Central memory CD4-positive, alpha-beta T cell (primary cell): ENCODE data around the gene EXOC6B.
"Not testable (repeated sequence)": the region's sequence is repeated elsewhere in the genome, so short reads cannot be mapped to it uniquely, and the experiment has no call there.

Experiments used
- DNase-seq: peaks from one replicate; pipeline ENCODE4 v3.0.0; 2022

Gene EXOC6B

DNA sequence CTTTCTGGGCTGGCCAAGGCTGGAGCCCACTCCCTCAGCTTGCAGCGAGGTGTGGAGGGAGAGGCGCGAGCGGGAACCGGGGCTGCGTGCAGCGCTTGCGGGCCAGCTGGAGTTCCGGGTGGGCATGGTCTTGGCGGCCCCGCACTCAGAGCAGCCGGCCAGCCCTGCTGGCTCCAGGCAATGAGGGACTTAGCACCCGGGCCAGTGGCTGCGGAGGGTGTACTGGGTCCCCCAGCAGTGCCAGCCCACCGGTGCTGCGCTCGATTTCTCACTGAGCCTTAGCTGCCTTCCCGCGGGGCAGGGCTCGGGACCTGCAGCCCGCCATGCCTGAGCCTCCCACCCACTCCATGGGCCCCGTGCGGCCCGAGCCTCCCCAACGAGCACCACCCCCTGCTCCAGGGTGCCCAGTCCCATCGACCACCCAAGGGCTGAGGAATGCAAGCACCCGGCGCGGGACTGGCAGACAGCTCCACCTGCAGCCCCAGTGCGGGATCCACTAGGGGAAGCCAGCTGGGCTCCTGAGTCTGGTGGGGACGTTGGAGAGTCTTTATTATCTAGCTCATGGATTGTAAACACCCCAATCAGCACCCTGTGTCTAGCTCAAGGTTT lies 404.0 kb downstream of the EXOC6B start:
- not testable (repeated sequence) for DNase-seq

DNA sequence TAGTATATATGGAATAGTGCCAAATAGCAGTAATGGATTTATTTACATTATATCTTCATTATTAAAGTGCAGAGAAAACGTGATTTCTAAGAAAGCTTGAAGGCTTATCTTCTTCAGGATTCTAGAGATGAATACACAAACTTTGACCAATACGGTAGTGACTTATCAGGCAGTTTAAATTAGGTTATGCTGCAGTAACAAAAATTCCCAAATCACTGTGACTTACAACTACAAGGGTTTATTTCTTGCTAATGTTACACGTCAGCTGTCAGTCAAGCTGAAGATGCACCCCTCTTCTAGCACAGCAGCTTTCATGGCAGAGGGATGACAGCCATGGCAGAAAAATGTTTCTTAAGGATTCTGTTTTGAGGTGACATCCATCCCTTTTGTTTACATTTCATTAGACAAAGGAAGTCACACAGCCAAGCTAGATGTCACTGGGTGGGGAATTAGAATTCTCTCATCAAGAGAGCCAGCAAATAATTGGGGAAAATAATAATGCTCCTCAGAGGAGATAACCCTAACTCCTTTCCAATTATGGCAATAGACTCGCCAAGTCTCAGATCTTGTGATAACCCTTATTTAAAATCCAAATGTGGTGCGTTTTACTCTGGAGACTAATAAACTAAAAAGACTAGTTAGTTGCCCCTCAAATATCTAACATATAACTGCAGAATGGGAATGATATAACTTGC lies 409.9 kb downstream of the EXOC6B start:
- no peak for DNase-seq

DNA sequence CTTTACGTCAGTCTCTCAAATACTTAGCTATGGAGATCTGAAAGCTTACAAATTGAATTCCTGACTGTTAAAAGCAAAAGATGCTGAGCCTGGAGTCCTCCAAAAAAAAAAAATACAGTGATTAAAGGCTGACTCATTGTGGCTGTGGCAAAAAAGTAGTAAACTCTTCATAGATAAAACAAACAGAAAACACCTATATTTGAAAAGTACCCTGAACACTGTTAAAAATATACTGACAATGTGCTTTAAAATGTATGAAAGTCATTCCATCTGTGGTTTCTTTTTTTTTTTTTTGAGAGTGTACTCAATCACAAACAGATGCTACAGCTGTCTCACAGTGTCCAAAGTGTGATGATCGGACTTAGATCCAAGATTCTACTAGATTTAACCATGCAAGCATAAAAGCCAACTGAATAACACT lies 410.6 kb downstream of the EXOC6B start:
- no peak for DNase-seq

DNA sequence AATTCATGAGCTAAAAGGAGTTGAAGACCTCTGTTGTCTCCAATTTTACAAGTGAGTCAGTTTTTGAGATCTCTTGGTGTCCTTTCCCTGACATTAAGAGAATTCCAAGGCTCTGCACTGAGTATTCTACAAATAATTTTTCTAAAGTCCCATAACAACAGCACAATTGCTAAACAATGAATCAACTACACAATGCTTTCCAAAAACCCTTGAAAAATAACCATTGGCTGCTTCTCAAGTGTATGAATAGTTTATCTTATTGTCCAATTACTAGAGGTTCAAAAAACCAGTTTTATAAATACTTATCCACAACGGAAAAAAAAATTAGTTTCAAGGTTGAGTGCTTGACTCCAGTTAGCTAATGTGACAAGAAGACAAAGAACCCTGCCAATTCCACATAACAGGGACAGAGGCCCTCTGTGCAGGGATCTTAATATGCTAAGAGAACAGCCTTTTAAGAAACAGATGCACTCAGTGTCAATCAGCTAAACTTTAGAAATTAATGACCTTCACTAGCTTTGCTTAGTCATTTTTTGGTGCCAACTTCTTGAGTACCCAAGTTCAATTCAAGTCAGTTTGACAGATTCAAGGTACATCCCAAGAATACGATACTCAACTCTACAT lies 411.6 kb downstream of the EXOC6B start:
- no peak for DNase-seq

DNA sequence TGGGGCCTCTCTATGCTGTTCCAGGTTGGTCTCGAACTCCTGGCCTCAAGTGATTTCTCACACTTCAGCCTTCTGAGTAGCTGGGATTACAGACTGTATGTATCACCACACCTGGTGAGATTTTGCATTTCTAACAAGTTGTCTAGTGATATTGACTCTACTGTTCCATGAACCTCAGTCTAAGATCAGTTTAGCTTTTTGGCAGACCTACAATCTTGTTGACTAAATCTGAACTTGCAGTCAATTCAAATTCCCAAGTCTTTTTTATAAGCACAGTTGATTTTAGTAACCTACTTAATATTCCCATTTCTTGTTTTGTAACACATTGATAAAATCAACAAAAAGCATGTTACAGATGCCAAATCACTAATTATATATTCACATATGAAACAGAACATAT lies 412.1 kb downstream of the EXOC6B start:
- DNase-seq, result no peak

DNA sequence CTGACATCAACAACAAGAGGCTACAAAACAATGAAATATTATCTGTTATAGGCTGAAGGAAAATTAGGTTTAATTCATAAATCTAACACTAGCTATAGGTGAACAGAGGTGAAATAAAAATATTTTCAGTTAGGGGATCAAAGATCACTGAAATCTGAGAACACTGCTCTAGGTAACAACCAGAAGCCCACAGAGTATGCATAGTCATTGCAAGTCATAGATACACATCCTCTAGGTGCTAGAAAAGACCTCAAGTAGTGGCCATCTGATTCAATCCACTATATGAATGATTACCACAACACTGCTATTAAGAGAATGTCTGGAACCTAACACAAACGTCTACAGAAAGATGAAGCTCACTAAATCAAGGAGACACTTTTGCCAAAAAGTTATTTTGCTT lies 413.6 kb downstream of the EXOC6B start:
- DNase-seq, result no peak

DNA sequence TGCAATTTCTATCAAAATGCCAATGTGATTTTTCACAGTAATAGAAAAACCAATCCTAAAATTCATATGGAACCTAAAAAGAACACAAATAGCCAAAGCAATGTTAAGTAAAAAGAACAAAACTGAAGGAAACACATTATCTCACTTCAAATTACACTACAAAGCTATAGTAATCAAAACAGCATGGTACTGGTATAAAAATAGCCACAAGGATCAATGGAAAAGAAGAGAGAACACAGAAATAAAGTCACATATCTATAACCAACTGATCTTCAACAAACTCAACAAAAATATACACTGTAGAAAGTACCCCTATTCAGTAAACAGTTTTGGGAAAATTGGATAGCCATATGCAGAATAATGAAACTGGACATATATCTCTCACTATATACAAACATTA lies 426.0 kb downstream of the EXOC6B start:
- DNase-seq, result no peak

DNA sequence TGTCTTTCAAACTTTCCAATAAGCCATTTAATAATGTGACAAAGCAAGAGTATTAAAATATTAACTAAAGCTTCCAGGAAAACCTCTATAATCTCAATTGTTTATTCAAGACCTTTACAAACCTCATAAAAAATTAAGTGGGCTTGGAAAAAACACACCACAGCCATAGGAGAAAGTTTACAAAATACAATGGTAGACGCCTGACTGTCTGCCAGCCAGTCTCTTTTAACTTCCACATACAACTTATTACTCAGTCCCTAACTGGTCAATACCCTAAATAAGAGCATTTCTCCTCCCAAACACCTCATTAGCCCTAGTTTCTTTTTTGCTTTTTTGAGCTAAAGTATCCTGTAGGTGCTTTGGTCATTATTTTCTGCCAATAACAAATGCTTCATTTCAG lies 430.7 kb downstream of the EXOC6B start:
- no peak for DNase-seq

DNA sequence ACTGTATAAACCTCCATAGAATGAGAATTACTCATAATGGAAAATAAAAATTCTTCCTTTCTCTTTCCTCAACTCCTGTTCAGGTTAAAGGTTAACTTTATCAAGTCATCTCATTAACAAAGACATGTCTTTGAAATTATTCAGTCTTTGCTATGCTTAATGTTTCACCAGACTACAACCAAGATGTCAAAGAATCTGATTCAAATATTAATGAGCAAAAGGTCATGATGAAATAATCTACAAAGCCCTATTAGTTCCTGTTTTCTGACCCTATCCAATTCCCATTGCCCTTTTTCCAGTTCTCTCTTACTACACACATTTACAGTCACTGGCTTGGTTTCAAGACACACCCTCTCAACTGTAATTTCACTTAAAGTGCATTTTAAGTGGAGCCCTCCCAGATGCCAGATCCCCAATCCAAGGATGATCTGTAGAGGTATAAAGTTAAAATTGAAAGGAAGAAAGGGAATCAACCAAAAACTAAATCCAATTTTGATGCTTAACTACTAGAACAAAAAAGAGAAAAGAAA lies 431.2 kb downstream of the EXOC6B start:
- DNase-seq, result no peak

DNA sequence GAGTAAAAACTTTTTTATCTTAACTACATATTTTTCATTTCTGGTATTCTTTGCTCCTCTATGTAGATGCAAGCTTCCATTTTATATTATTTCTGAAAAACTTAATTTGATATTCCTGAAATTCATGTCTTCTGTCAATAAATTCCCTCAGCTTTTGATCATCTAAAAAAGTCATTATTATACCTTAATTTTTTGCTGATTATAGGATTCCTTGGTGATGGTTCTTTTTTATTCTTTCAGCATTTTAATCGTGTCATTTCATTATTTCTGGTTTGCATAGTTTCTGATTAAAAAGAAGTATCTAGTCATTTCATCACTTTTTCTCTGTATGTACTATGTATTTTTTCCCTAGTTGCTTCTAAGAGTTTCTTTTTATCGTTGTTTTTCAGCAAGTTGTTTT lies 436.4 kb downstream of the EXOC6B start:
- DNase-seq, result no peak

DNA sequence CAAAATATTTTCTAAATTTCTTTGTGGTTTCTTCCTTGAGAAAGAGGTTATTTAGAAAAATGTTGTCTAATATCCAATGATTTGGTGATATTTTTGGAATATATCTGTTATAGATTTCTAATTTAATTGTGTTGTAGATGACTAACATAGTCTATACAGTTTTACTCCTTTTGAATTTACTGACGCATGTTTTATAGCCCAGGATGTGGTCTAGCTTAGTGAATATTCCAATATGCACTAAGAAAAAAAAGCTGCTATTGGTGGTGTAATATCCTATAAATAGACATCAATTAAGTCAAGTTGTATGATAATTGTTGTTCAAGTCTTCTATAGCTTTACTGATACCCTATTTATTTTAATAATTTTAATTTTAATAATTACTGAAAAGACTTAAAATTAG lies 437.6 kb downstream of the EXOC6B start:
- no peak for DNase-seq

DNA sequence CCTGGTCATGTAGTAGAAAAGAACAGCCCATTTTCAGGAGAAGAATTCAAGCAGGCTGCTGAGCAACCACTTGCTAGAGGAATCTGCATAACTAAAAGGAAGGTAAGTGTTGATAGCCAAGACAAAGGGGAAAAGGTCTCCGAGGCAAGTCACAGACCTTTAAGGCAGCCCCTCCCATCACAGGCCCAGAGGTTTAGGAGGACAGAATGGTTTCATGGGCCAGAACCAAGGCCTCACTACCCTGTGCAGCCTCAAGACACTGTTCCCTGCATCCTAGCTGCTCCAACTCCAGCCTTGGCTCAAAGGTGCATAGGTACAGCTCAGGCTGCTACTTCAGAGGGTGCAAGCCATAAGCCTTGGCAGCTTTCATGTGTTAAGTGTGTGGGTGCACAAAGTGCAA lies 439.5 kb downstream of the EXOC6B start:
- DNase-seq, result no peak

DNA sequence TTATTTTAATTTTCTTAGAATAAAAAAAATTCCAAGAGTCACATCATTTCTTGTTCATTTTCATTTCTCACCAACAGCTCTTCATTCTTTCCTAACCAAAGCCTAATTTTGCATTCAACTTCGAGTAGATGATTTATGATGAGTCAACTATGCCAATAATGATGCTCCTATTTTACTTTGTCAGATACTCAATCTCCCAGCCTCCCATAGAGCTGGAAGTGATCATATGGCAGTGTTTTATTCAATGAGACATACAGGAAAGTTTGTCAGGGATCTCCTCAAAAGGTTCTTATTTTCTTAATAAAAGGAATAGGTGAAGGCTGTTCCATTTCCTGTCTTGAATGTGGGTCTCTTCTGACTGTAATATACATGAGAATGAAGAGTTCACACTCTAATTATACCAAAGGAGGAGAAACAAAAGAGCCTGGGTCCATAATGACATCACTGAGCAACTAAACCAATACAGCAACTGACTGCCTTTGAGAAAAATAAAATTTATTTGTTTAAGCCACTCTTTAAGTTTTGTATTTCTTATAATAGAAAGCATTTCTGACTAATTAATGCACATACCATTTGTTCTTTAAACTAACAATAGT lies 447.0 kb downstream of the EXOC6B start:
- DNase-seq, result no peak

DNA sequence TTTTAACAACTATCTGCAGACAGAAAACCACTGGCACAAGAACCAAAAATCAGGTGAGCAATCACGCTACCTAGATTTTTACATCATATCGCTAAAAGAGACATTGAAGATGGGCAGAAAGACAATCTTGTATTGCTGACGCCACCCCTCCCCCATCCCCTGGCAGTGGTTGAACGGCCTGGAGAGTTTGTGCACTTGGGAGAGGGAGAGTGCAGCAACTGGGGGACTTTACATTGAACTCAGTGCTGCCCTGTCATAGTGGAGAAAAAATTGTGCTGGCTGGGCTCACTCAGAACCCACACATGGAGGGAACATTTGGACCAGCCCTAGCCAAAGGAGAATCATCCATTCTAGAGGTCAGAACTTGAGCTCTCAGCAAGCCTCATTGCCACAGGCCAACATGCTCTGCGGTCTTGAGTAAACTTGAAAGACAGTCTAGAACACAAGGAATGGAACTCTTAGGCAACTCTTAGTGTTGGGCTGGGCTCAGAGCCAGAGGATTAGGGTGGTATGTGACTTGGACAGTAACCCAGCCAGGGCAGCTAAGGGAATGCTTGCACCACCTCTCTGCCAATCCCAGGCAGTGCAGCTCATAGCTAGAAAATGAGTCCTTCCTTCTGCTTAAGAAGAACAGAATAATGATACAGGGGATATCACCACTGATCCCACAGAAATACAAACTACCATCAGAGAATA lies 458.2 kb downstream of the EXOC6B start:
- DNase-seq, result no peak

DNA sequence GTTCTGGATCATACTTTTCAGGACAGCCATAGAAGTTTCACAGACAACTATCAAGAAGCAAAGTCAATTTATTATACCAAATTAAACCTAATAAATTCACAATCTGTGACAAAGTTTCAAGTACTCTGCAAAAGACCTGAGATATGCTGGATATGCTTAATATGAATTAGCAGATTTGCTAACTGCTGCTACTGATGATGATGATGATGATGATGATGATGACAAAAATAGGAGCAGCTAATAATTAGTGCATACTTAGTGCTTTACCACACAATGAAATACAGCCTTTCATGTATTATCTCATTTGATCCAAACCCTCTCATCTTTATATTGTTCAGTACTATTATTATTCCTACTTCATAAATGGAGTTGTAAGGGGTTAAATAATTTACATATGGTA lies 462.4 kb downstream of the EXOC6B start:
- DNase-seq, result no peak

DNA sequence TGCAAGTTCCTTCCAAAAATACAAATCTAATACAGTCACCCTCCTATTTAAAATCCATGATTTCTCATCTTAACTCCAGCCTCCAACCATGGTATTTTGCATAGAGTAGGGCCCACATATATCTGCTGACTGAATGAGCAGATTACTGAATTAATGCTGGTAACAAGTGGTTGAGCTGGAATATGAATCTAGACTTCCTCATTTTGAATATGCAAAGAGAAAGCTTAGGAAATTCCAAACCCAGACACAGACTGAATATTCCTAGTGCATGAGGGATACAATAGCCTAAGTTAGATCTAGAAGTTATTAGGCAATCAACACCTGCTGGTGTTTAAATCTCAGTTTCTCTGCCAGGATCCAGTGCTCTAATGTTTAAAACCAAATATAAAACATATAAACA lies 463.1 kb downstream of the EXOC6B start:
- no peak for DNase-seq

DNA sequence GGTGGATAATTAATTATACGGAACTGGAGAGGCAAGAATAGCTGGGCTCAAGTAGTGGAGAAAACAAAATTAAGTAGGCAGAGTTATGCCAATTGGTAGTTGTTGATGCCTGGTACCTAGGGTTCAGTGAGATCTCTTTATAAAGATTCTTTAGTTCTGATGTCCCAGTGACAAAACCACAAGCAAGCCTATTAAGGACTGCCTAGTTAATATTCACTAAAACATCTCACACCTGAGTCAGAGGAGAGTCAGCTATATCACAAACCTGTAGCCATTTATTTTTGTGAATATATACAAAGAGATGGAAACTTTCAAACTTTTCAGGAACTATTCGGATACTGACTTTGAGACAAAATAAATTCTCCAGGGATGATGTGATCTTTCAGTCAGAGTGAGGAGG lies 464.3 kb downstream of the EXOC6B start:
- no peak for DNase-seq

DNA sequence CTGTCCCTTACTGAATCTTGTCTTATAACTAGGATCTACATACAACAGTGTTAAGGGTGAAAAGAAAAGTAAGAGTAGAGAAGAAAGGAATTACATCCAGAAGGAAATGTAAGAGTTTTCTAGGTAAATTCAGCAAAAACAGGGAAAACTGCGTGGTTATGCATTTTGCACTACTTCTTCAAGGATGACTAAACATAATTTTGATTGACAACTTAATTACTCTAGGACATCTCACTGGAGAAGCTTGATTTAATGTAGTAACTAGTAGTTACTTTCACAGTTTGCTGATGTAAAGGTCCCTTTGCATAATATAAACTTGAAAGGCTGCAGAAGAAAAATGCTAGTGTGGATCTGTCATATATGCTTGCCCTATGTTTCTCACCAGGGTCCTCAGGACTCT lies 464.8 kb downstream of the EXOC6B start:
- DNase-seq, result no peak

DNA sequence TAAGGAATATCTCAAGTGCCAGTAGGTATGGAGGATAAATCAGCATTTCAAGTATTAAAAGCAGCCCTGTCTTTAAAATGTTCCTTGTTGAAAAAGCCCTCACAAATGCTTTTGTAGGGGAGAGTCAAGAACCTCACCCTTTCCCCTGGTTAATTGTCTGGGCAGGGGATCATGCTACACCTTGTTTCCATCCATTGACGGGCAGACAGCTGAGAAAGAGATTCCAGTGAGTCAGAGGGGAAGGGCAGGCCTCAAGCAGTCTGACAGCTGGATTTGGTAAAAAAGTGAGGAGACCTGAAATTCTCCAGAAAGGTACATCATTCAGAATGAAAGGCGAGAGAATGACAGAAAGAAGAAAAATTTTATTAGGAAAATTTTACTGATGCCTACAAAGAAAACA lies 475.0 kb downstream of the EXOC6B start:
- no peak for DNase-seq

DNA sequence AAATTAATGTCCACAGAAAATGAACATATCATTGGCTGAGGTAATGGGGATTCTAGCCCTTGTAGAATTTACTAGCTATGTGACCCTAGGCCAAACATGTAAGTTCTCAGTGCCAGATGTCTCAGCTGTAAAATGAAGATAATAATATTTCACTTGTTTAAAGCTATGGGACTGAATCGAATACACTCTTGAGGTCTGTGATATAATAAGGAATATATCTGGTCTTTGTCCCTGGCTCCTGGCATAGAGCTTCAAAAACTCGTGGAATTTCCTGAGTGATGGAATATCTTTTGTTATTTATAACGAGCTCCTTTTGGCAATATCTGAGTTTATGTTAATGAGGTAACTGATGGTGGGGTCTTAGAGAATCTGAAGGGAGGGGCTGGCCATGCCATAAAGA lies 476.8 kb downstream of the EXOC6B start:
- DNase-seq, result no peak

DNA sequence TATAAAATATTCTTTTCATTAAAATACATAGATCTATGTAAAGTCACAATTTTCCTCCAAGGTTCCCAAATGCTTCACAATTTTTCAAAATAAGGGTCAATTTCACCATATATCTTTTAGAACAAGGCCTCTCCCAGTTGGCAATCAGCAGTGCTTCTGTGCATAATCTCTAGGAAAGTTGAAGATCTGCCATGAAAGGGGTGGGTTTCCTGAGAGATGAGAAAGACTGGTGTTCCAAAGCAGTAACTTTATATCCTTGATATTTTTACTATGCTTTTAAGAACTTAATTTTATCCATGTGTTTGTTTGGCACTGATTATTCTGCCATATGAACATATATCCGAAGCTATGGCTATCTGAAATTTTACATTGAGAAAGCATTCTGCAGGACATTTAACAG lies 478.8 kb downstream of the EXOC6B start:
- DNase-seq, result no peak

DNA sequence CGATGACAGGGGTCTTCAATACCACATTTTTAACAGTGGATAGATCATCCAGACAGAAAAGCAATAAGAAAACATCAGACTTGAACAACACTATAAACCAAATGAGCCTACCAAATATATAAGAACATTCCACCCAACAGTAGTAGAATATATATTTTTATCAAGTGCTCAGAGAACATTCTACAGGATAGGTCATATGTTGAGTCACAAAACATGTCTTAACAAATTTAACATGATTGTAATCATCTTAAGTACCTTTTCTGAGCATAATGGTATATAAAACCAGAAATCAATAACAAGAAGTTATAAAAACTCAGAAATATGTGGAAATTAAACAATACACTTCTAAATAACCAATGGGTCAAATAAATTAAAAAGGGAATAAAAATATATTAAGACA lies 484.2 kb downstream of the EXOC6B start:
- no peak for DNase-seq

DNA sequence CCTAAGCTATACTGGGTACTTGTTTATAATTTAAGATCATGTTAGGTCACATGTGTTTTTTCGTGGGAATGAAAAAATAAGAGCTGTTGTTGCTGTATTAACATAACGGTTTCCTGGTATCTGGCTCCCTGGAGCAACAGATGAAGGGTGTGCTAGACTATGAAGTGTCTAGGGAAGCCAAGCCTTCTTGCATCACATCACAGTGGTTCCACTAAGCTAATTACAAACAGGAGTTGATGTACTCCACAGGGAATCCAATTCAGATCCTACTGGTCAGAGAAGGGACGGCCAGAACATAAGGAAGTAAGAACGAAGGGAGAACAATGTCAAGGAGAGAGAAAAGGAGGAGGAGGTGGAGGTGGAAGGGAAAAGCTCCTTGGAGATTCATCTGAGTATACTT lies 485.2 kb downstream of the EXOC6B start:
- DNase-seq, result no peak
